ENCODE results near the gene SETD5. TPM values are rescaled to one million over a fixed set of nuclear protein-coding genes. Genes with fewer than 3 reads are reported as not detected.

Gene SETD5, protein sequence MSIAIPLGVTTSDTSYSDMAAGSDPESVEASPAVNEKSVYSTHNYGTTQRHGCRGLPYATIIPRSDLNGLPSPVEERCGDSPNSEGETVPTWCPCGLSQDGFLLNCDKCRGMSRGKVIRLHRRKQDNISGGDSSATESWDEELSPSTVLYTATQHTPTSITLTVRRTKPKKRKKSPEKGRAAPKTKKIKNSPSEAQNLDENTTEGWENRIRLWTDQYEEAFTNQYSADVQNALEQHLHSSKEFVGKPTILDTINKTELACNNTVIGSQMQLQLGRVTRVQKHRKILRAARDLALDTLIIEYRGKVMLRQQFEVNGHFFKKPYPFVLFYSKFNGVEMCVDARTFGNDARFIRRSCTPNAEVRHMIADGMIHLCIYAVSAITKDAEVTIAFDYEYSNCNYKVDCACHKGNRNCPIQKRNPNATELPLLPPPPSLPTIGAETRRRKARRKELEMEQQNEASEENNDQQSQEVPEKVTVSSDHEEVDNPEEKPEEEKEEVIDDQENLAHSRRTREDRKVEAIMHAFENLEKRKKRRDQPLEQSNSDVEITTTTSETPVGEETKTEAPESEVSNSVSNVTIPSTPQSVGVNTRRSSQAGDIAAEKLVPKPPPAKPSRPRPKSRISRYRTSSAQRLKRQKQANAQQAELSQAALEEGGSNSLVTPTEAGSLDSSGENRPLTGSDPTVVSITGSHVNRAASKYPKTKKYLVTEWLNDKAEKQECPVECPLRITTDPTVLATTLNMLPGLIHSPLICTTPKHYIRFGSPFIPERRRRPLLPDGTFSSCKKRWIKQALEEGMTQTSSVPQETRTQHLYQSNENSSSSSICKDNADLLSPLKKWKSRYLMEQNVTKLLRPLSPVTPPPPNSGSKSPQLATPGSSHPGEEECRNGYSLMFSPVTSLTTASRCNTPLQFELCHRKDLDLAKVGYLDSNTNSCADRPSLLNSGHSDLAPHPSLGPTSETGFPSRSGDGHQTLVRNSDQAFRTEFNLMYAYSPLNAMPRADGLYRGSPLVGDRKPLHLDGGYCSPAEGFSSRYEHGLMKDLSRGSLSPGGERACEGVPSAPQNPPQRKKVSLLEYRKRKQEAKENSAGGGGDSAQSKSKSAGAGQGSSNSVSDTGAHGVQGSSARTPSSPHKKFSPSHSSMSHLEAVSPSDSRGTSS (N-terminal part only)
- total RNA-seq (100 to 1,000 TPM in 4 of 5 donors, 10 to 100 TPM in 1; 79.4 to 431 (median 150) TPM), polyA plus RNA-seq (10 to 100 TPM; 11.2 to 16.3 (median 11.3) TPM)
- long read RNA-seq, donor 1, partial matches to known transcripts, result 0 of 2 reads
- long read RNA-seq, donor 1, other reads (novel, unspliced or antisense), result 0 of 2 reads
- long read RNA-seq, donor 2, partial matches to known transcripts, result 22 of 25 reads
- long read RNA-seq, donor 2, other reads (novel, unspliced or antisense), result 0 of 25 reads
- long read RNA-seq, donor 3, partial matches to known transcripts, result 0 of 7 reads
- long read RNA-seq, donor 3, other reads (novel, unspliced or antisense), result 0 of 7 reads
- long read RNA-seq, donor 4, partial matches to known transcripts, result 0 of 1 reads
- long read RNA-seq, donor 4, other reads (novel, unspliced or antisense), result 0 of 1 reads
- long read RNA-seq, donor 5, partial matches to known transcripts, result 5 of 11 reads
- long read RNA-seq, donor 5, other reads (novel, unspliced or antisense), result 0 of 11 reads
- long read RNA-seq, donor 6, result 0 reads
- long read RNA-seq, donor 7, partial matches to known transcripts, result 53 of 59 reads
- long read RNA-seq, donor 7, other reads (novel, unspliced or antisense), result 0 of 59 reads
- long read RNA-seq, donor 8, partial matches to known transcripts, result 141 of 144 reads
- long read RNA-seq, donor 8, other reads (novel, unspliced or antisense), result 0 of 144 reads
- long read RNA-seq, donor 9, full-length matches to known transcripts, result 7 of 110 reads
- long read RNA-seq, donor 9, partial matches to known transcripts, result 103 of 110 reads
- long read RNA-seq, donor 9, other reads (novel, unspliced or antisense), result 0 of 110 reads
- long read RNA-seq, donor 10, partial matches to known transcripts, result 0 of 3 reads
- long read RNA-seq, donor 10, other reads (novel, unspliced or antisense), result 0 of 3 reads

DNA sequence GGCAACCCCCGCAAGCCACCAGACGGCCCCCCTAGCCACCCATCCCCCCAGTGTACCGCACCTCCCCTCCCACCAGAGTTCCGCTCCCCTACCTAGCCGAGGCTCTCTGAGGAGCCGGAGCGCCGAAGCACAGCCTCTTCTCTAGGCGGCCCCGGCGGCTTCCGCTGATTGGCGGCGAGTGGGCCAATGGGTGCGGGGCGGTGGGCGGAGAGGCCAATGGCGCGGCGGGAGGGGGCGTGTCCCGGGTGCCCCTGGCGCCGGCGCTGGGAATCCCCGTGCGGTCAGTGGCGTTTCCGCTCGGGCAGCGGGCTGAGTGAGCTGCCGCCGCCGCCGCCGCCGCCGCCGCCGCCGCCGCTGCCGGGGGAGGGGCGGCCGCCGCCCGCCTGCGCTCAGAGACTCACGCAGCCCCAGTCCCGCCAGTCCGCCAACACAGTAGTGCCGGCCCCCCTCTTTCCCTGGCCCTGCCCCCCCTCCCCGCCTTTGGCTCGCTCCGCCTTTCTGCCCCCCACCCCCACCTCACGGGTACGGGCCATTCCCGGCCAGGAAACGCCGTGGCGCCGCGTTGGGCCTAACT lies at the start of gene SETD5:
TSS of gene SETD5 (plus strand) at position 284 of the 574 bp plus-strand sequence. CDS start 31,324 bp downstream, outside the sequence.
- H3K9me3 ChIP-seq, result no peaks in the 10 kb centered on the region
- 0 to 1% (median 0%) methylated on average over 27 to 48 of the region's 63 CpGs for WGBS, 5 donors
- peaks cover 52 to 75% (median 67%) of the 10 kb centered on the region in 4 donors for H3K4me1 ChIP-seq
- intact Hi-C loops (cut with DNase I; ENCODE audit: low total_unique reads), result no loop called here
- peak; percentile 99 for DNase-seq
- H3K36me3 ChIP-seq, result peaks cover 4 to 18% (median 14%) of the 10 kb centered on the region in 4 donors
- H3K27ac ChIP-seq, result peak within 1 kb of the TSS; percentile 93 to 100 (median 99)
- H3K4me3 ChIP-seq, result peak within 1 kb of the TSS; percentile 65 to 97 (median 85)
- H3K27me3 ChIP-seq, result no peaks in the 10 kb centered on the region
- peak in 2 of 4 donors; percentile 93 to 96 for TF ChIP-seq POLR2A (IDR thresholded peaks at IDR 0.05)
- no peak for TF ChIP-seq EP300 (IDR thresholded peaks at IDR 0.05)
- TF ChIP-seq, protein P1, sequence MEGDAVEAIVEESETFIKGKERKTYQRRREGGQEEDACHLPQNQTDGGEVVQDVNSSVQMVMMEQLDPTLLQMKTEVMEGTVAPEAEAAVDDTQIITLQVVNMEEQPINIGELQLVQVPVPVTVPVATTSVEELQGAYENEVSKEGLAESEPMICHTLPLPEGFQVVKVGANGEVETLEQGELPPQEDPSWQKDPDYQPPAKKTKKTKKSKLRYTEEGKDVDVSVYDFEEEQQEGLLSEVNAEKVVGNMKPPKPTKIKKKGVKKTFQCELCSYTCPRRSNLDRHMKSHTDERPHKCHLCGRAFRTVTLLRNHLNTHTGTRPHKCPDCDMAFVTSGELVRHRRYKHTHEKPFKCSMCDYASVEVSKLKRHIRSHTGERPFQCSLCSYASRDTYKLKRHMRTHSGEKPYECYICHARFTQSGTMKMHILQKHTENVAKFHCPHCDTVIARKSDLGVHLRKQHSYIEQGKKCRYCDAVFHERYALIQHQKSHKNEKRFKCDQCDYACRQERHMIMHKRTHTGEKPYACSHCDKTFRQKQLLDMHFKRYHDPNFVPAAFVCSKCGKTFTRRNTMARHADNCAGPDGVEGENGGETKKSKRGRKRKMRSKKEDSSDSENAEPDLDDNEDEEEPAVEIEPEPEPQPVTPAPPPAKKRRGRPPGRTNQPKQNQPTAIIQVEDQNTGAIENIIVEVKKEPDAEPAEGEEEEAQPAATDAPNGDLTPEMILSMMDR (IDR thresholded peaks at IDR 0.05), result no peak
- TF ChIP-seq POLR2AphosphoS5 (IDR thresholded peaks at IDR 0.05), result peak; percentile 98 to 99 (median 98)

DNA sequence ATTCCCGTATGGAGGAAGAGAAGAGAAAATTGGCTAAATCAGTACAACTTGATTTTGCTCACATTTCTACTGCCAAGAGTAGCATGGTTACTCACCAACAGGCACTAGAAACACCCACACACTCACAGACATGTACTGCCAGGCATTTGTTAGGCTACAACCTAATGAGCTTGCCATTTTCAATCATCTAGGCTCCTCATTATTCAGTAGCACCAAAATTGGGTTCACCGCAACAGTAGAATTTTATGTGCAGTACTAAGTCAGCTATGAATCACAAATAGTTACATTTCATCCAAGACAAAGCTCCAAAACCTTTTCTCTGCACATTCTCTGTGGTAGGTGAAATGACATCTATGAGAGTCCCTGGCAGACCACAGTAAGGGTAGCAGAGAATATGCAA lies 49.5 kb upstream of the SETD5 start:
- TF ChIP-seq EP300 (IDR thresholded peaks at IDR 0.05), result no peak
- no peak for TF ChIP-seq POLR2AphosphoS5 (IDR thresholded peaks at IDR 0.05)
- TF ChIP-seq, protein P1 (IDR thresholded peaks at IDR 0.05), result no peak
- TF ChIP-seq POLR2A (IDR thresholded peaks at IDR 0.05), result no peak

DNA sequence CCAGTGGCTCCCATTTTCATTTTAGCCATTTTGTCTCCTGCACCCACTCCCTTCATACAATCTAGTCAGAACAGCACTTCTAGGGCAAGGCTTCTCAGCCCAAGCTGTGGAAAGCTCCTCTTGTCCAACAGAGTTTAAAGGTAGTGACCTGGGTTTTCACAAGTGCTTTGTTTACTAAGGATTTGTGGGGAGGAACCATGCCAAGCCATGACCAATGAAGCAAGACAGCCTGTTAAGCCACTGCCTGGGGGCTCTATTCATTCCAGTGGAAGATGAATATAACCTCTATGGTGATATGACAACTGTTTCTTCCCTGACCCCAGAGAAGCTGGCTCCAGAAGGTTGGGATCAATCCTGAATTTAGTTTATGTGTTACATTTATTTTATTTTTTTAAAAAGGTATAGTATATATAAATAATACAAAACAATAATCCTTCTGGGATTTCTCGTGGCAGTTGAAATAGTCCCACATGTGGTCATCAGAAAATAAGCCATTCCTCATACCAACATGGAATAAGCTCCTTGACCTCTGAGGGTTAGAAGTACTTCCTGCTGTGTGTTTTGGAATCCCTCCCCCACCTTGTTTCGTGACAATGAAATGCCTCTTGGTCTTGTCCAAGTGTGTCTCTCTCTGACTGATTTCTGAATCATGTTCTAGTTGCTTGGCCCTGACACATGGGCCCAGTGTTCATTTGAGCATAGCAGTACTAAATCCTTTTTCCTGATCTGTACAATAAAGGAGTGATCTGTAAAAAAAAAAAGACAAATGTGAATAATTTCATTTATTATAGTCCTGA lies 47.9 kb upstream of the SETD5 start:
- TF ChIP-seq POLR2AphosphoS5 (IDR thresholded peaks at IDR 0.05) (no peak), EP300 (IDR thresholded peaks at IDR 0.05) (no peak), POLR2A (IDR thresholded peaks at IDR 0.05) (no peak)
- TF ChIP-seq, protein P1 (IDR thresholded peaks at IDR 0.05), result no peak
- Histone ChIP-seq H3K27ac (no peak overlapping the region), H3K9me3 (no peaks in the 10 kb centered on the region), H3K4me3 (no peak overlapping the region), H3K27me3 (no peaks in the 10 kb centered on the region), H3K4me1 (peaks cover 15 to 29% (median 22%) of the 10 kb centered on the region in 4 donors), H3K36me3 (no peaks in the 10 kb centered on the region)
- WGBS, 5 donors, result 54 to 68% (median 62%) methylated on average over 2 of the region's 2 CpGs
- intact Hi-C loops (cut with DNase I; ENCODE audit: low total_unique reads), result no loop called here
- no peak for DNase-seq

More for the DNA sequence above, 49.5 kb upstream of the SETD5 start:
- no peaks in the 10 kb centered on the region for H3K36me3 ChIP-seq
- no peak overlapping the region for H3K27ac ChIP-seq
- peaks cover 3 to 13% (median 12%) of the 10 kb centered on the region in 4 donors for H3K4me1 ChIP-seq
- 44 to 69% (median 49%) methylated on average over 2 of the region's 2 CpGs for WGBS, 5 donors
- no peaks in the 10 kb centered on the region for H3K9me3 ChIP-seq
- intact Hi-C loops (cut with DNase I; ENCODE audit: low total_unique reads), result no loop called here
- no peaks in the 10 kb centered on the region for H3K27me3 ChIP-seq
- no peak for DNase-seq
- no peak overlapping the region for H3K4me3 ChIP-seq

All from stomach (tissue), 19 donors.